ENCODE measurements around the gene CYTH4.

The CYTH4 gene

DNA sequence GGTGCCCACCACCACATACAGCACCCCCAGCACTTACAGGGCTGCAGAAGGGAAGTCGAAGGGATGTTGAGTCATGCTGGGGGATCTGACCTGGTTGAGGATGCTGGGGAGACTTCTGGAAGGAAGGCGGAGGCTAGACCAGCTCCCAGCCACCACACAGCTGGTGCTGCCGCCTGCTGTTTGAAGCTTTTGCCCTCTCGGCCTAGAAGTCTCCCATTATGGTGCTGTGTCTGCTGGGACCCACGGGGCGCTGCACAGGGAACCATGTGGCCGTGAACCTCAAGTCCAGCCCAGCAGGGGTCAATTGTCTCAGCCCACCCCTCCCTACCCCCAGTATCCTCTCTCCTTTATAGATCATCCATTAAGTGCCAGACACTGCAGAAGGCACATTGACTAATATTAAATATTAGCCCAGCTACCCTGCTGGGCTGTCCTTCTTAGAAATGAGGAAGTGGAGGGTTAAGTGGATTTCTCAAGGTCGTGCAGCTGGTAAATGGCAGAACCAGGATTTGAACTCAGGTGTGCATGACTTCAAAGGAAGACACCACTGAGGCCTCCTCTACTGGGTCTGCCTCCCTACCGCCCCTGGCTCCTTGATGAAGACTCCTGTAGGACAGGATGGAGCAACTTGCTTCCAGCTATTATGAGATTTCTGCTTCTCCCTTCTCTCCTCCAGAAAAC, 49.7 kb downstream of the CYTH4 start:
- DNase-seq: no peak

DNA sequence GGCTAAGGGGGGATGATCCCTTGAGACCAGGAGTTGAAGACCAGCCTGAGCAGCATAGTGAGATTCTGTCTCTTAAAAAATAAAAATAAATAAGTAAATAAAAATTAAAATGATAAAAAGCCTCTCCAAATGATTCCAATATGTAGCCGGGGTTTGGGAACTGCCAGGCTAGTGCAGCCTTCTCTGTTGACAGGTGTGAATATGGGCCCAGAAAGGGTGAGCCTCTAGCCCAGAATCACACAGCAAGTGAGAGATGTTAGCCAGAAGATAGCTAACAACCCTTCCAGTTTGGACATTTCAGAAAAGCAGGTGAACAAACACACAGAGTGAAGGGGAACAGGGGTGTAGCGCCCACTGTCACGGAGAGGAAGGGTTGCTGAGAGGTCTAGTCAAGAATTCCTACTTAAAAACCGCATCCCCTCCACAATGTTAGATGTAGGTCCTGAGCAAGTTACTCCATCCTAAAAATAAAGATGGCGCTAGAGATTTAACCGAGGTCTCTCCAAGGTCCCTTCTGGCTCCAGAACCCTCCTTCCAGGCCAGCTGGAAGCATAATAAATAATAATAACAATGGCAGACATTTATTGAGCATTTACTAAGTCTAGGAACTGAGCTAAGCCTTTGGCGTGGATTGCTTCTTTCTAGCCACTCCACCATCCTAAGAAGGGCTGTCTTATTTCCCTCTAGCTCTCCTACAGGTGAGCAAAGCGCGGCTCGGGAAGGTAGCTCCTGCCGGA, 51.6 kb downstream of the CYTH4 start:
- peak; percentile 57 for DNase-seq

DNA sequence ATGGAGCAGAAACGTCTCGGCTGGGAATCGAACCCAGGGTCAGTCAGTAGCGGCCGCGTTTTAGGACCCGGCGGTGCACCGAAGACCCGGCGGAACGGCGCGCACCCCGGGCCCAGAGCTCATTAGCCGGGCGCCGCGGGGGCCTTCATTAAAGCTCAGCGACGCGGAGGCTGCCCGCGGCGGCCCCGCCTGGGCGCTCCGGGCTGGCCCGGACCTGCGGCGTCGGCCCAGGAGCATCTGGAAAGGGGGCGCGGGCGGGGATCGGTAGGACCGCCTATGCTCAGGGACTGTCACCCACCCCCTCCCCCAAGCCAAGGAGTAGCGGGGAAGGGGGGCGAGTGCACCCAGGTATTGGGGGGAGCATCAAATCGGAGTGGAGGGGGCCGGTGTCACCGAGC, 52.2 kb downstream of the CYTH4 start:
- peak; percentile 75 for DNase-seq

DNA sequence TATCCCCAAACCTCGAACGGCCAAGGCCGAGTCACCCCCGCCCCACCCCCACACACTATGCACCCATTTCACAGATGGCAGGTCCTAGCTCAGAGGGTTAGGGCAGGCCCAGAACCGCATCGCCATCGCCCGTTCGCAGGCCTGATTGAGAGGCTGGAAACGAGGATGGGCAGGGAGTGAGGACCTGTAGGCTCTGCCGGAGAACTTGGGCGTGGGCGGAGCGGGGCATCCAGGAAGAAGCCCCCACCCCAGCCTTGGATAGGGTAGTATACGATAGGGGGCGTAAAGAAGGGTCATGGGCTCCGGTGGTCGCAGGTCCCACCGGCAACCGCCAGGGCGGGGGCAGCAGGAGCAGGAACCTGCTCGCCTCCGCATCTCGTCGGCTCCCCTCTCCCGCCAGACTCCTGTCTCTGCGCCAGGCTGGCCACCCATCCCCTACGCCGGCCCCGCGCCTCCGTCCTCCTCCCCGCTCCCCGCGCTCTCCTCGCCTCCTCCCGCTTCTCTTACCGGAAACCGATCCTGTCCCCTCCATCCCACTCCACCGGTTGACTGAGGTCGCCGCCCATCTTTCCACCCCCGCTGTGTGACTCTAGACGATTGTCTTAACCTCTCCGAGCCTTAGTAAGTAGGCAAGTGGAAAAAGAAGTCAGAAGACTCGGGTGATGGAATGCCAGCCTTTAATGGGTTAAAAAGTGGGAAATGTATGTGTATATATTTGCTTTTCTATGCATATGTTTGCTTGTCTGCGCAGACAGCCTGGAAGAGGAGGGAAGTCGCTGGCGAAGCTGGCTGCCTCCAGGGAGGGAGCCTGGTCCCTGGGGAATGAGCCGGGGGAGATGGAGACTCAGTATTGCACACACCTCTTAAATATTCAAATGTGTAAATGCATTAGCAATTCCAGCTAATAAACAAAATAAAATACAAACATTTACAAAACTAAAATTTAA, 52.8 kb downstream of the CYTH4 start:
- DNase-seq: peak; percentile 92

DNA sequence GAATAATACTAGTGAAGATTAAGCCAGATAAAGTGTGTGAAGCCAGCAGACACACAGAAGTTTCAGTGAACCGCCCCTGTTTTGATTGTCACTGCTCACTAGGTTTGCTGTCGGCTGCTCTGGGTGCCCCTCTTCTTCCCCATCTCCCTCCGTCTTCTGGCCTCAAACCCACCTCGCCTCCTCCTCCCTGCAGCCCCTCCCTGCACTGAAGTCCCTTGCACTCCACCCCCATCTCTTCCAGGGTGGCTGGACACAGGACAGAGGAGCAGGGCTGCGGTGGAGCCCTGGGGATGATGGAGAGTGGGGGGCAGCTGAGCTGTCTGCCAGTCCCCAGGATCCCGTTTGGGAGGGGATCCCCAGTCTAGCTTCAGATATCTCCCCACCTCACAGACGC, 53.5 kb downstream of the CYTH4 start:
- DNase-seq: no peak

DNA sequence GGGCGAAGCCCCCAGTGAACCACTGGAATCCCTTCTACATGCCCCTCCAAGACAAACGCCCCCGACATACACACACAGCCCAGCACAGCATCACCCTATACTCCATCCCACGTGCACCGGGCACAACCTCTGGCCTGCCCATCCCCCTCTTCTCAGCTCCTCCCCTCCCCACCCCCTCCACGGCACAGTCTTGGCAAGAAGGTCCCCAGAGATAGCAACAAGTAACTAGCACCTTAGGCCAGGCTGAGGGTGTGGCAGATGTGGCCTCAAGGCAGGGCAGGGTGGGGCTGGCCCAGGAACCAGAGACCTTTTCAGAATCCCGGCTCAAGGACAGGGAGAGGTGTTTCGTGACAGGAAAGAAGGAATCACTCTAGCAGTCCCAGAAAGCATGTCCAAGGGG, 54.3 kb downstream of the CYTH4 start:
- DNase-seq: peak; percentile 62

DNA sequence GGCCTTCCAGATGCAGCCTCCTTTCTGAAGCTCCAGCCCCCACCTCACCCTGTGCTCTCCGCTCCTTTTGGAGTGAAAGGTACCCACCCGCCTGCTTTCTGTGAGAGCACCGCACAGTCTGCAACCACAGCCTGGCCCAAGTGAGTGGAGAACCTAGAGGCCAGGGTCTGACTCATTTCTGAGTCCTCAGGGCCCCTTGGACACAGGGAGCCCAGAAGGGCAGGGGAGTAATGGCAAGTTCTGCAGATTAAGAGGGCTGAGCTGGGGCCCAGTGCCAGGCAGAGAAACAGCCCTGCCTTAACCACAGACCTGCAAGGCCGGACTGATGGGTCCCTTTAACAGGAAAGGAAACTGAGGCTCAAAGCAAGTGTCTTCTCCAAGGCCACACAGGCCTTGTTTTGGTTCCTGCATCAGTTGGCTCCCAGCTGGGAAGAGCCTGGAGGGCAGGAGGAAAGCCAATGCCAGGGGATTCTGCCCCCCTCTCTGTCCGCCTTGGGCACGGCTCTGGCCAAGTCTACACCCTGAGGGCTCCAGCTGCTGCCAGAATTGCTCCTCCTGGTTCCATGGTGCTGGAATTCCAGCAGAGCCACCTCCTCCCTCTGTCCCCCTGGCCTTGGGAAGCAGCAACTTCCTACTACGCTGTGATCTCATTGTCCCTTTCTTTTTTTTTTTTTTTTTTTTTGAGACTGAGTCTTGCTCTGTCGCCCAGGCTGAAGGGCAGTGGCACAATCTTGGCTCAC, 55.1 kb downstream of the CYTH4 start:
- no peak for DNase-seq

DNA sequence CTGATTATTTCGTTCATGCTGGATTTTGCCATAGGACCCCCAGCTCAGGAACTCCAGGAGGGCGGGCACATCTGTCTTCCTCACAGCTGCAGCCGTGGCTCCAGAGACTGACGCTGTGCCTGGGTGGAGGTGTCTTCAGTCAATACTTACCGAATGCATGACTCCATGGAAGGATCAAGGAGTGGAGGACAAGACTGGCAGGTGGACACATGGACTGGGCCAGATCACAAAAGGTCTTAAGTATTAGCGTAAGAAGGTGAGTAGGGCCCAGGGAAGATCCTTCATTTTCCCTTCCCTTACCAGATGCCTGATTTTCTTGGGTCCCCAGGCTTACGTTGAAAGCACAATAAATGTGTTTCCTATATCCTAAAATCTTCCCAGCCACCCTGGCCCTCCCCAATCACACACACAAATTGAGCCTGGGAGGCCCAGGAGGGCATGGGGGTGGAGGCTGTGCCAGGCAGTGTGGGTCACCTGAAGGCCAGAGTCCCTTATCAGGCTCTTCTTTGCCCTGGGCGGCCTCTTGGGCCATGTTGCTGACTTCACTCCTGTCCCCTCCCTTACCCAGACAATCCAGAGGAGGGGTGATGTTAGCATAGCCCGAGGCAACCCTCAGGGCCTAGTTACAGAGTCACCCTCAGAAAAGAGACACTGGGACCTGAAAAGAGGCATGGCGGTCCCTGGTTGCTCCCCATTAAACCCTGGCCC, 56.4 kb downstream of the CYTH4 start:
- DNase-seq: no peak

DNA sequence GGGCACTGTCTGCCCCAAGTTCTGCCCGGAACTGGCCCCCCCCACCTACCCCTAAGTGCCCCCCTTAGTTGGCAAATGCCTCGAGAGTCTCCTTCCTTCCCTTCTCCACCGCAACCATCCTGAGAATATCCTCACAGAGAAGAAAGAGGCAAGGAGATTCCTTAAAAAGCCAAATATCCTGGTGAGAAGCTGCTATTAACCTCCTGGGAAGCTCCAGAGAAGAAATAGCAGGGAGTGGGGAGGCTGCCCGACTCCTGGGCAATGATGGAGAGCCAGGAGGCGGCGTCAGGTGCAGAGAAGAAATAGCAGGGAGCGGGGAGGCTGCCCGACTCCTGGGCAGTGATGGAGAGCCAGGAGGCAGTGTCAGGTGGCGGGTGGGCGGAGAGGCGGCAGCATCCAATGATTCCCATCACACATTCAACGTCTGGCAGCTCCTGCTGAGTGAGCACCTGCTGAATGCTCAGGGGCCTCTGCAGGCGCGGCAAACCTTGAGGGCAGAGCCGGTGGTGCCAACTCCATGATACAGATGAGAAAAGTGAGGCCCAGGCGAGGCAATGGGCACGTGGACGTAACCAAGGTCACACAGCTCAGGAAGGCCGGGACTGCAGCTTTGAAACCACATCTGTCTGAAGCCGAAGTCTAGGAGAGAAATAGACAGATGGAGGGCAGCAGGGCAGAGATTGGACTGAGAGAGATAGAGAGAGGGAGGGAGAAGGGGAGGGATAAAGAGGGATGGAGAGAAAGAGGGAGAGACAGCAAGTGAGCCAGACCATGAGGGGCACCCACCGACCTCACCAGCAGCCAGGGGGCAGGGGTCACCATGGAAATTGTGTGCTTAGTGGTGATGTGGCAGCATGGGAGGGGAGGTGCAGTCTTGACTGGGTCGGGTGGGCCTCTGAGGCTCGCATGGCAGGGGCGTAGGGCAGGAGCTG, 58.3 kb downstream of the CYTH4 start:
- DNase-seq: peak; percentile 98

DNA sequence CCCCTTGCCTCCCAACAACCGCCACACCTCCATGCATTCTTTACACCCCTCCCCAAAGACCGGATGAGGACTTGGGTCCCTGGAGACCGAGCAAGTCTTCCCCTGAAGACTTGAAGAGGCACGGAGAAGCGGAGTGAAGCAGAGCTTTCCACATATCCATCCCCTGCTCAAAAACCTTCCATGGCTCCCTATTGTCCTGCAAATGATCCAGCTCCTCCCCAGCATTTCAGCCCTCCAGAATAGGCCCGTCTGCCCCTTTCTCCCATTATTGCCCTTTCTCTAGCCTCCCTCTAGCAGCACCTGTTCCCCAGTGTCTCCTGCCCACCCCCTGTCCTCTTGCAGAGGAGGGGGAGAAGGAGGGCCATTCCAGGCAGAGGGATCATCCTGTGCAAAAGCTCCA, 59.8 kb downstream of the CYTH4 start:
- no peak for DNase-seq

DNA sequence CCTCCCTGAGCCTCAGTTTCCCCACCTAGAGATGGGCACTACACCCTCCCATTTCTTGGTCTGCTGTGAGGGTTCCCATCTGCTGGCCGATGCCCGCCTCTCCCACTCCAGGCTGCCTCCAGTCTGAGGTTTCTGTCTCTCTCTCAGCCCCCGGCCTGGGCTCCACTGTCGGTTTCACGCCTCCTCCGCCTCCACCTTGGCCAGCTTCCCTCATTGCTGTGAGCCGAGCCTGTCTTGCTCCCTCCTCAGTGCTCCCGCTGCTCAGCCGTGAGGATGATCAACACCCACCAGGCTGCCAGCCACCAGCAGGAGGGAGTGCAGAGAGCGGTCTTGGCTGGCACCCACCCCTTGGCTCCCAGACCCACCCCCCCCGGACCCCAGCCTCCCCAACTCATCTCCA, 61.0 kb downstream of the CYTH4 start:
- DNase-seq: no peak

DNA sequence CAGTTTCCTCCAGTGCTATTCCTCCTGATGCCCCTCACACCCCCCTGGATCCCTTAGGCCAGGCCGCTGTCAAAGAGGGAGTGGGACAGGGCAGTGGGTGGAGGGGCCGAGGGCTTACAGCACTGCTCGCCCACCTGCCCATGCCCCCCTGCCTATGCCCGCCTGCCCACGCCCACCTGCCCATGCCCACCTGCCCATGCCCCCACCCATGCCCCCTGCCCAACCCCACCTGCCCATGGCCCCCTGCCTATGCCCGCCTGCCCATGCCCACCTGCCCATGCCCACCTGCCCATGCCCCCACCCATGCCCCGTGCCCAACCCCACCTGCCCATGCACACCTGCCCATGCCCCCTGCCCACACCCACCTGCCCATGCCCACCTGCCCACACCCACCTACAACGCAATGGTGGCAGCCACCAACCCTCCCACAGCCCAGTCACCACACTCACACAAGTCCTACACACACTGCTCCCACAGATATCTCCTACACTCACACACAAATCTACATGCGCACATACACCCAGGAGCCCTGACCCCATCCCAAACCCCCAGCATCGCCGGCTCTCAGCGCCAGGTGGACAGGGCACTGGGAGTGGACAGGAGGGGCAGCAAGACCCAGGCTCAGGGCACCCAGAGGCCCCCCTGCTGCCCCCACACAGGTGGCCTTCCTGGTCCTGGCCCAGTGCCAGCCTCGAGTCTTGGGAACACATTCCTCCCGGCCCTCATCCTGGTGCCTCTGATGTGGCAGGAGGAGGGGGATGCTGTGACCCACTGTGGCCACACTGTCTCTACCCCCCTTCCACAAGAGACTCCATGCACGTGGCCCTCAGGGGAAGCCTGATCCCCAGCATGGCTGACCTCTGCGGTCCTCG, 61.8 kb downstream of the CYTH4 start:
- peak; percentile 36 for DNase-seq

DNA sequence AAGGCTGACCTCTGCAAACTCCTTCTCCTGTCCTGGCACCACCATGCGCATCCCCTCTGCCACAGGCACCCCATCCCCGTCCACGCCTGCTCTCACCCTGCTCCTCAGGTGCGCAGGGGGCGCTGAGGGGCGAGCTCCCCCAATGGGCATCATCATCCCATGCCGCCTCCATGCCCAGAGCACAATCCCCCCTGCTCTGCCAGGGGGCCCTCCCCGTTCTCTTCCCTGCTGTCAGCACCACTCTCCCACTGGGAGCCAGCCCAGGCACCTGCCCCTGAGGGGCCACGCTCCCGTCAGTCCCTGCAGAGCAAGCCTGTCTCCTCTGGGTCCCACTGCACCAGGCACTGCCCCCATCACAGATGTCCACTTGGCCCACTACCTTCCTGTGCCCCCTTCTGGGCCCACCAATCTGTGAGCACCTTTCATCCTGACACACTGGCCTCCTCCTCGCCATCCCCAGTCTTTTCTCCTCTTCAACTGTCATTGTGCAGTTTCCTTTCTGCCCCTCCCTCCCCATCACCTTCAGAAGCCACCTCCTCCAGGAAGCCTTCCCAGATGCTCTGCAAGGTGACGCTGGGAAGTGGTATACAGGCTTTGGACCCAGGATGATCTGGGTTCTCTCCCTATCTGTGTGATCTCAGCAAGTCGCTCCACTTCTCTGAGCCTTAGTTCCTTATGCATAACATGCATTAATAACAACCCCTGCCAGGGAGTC, 62.6 kb downstream of the CYTH4 start:
- DNase-seq: no peak

DNA sequence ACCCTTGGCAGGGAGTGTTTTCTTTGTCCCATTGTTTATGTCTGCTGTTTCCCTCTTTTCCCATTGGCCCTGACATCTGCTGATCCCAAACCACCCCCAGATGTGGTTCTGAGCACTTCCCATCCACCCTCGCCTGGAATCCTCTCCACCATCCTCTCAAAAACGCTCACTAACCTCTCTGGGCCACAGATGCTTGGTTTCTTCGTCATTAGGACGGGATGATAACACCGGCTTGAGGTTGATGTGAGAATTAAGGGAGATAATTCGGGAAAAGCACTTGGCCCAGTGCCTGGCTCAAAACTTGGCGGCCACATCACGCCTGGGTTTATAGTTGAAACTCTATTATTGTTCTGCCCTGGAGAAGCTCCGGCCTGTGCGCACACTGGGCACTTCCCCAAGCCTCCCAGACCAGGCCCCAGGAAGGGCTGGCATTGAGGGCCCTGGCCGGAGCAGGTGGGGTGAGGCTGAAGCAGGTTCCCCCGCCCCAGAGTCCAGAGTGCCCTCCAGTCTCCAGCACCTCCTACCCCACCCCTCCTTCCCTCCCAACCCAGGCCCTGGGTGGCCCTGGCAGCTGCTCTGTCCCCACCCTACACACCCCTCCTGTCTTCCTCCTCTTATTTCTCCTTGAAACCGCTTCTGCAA, 63.7 kb downstream of the CYTH4 start:
- peak; percentile 67 for DNase-seq

DNA sequence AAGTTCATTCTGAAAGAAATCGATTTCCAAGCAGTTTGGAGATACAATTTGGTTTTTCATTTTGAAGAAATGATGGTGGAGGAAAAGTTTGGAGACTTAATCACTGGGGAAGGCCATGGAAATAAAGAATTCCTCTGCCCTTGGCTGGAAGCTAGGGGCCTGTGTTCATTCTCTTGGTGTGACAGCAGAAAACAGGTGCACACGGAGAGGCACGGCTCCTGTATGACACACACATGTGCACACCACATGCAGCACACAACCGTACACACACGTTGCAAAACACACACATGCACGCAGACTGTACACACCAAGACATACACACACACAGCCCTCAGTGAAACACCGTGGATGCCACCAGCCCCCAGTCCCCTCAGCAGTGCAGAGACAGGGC, 64.2 kb downstream of the CYTH4 start:
- no peak for DNase-seq

DNA sequence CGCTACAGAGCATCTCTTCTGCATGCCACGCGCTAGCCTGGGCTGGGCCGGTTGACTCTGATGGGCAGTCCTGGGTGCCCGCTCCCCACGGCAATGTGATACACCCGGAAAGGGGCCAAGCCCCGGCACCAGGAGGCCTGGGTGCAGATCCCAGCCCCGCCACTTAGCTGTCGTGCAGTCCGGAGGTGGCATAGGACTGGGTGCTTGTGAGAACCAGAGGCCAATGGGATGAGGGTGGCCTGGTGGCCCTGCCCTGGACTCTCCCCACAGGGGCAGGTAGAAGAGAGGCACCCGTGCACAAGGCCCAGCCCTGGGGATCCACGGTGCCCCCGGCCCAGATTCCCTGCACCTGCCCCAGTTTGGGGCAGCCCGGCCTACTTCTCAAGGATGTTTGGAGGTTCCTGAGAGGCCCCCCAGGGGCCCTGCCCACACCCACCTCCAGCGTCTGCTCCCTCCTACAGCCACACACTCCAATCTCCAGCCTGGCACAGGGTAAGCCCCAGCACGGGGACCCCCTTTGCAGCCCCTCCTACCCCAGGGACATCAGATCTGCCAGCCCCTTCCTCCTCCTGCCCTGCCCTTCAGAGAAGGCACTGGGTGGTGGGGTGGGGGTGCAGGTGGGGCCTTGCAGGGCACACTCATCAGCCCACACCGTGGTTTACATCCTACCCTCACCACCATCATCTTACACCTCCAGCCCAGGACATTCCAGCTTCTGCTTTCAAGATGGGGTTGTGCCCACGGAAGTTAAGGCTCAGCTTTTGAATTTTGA, 66.9 kb downstream of the CYTH4 start:
- no peak for DNase-seq

DNA sequence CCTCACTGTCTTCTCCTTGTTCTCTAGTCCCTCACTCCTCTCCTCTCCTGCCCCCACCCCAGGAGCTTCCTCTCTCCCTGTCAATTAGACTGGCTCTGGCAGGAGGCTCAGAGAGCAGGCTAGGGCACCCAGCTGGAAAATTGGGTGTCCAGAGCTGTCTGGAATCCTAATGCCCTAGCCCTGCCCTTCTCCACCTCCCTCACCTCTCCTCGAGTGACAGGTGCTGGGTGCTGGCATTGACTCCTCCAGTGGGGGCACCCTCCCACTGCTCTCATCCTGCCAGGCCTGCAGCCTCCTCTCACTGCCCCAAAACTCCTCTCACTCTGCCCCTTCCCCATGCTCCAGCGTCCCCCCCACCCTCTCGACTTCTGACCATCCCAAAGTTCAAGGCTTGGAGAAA, 68.9 kb downstream of the CYTH4 start:
- peak; percentile 52 for DNase-seq

DNA sequence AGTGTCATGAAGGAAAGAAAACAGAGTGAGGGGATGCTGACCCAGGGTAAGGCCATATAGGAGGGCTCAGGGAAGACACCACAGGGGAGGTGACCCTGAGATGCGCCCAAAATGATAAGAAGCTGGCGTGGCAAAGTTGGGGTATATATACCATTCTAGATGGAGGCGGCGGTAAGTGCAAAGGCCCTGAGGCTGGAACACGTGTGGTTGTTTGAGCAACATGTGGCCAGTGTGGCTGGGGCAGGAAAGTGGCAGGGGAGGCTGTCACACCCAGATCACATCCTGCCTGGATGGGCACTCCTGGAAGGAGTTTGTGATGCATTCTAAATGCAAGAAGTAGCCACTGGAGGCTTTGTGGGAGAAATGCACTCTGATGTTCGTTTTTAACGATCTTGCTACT, 70.2 kb downstream of the CYTH4 start:
- no peak for DNase-seq

Measured in NCI-H2171 treated with DMSO at 0.1 percent for 48 hours (cell line).